GM23338 (cell line): ENCODE results near the gene ERC2. TPM values are rescaled to one million over a fixed set of nuclear protein-coding genes. Genes with fewer than 3 reads are reported as not detected.
A peak's percentile ranks its signal among the peaks of the same experiment; 100 is the strongest.

ENCODE experiments used
- ATAC-seq: fragments of 200-7000 bp; cut with Tn5 transposase; 3 replicates; pipeline ENCODE4 v1.9.1; 2020
- DNase-seq: peaks from one replicate; pipeline ENCODE4 v3.0.0-alpha.2; 2015; ENCODE audit warnings: low spot score
- H2AFZ ChIP-seq: fragments of 200-600 bp; sonication (generic); 2 replicates; pipeline ENCODE4 v1.8.0; 2016; ENCODE audit warnings: antibody characterized with exemption, mild to moderate bottlenecking, moderate library complexity
- H3F3A ChIP-seq: fragments of 200-600 bp; sonication (generic); replicated peaks from 2 replicates; pipeline ENCODE4 v1.8.0; 2017; ENCODE audit warnings: antibody characterized with exemption, mixed run types, low read depth
- H3K27ac ChIP-seq: fragments of 200-600 bp; sonication (generic); 2 replicates; pipeline ENCODE4 v1.6.1; 2016; ENCODE audit warnings: low read depth
- H3K27me3 ChIP-seq: fragments of 200-600 bp; sonication (generic); 2 replicates; pipeline ENCODE4 v1.8.0; 2016; ENCODE audit warnings: mild to moderate bottlenecking, mixed run types, moderate library complexity; ENCODE audit not compliant: insufficient read depth
- H3K36me3 ChIP-seq: fragments of 200-600 bp; sonication (generic); 2 replicates; pipeline ENCODE4 v1.8.0; 2016; ENCODE audit warnings: mild to moderate bottlenecking; ENCODE audit not compliant: insufficient read depth
- H3K4me1 ChIP-seq: fragments of 200-600 bp; sonication (generic); 2 replicates; pipeline ENCODE4 v1.8.0; 2016; ENCODE audit warnings: mild to moderate bottlenecking, moderate library complexity; ENCODE audit not compliant: insufficient read depth
- H3K4me2 ChIP-seq: fragments of 200-600 bp; sonication (generic); 2 replicates; pipeline ENCODE4 v1.7.1; 2017; ENCODE audit warnings: mixed run types
- H3K4me3 ChIP-seq: fragments of 200-600 bp; sonication (generic); 2 replicates; pipeline ENCODE4 v1.6.1; 2016; ENCODE audit warnings: mixed run types
- H3K79me2 ChIP-seq: fragments of 200-600 bp; sonication (generic); replicated peaks from 2 replicates; pipeline ENCODE4 v1.8.0; 2017; ENCODE audit warnings: mild to moderate bottlenecking; ENCODE audit not compliant: insufficient read depth
- H3K9me2 ChIP-seq: fragments of 200-600 bp; sonication (generic); 2 replicates; pipeline ENCODE4 v1.8.0; 2017; ENCODE audit not compliant: insufficient read depth
- H4K20me1 ChIP-seq: fragments of 200-600 bp; sonication (generic); replicated peaks from 2 replicates; pipeline ENCODE4 v1.8.0; 2017; ENCODE audit warnings: mild to moderate bottlenecking; ENCODE audit not compliant: insufficient read depth
- H3K27ac Mint-ChIP-seq: 2 replicates; pipeline ENCODE4 v1.8.0; 2020; ENCODE audit warnings: inconsistent platforms, mild to moderate bottlenecking, moderate library complexity, mixed read lengths
- H3K27me3 Mint-ChIP-seq: 3 replicates; pipeline ENCODE4 v1.8.0; 2022; ENCODE audit warnings: low read depth, mild to moderate bottlenecking, moderate library complexity, mixed read lengths, inconsistent platforms; ENCODE audit not compliant: insufficient read depth, poor library complexity
- H3K36me3 Mint-ChIP-seq: 3 replicates; pipeline ENCODE4 v1.8.0; 2021; ENCODE audit warnings: low read depth, mild to moderate bottlenecking, inconsistent platforms, moderate library complexity, mixed read lengths
- H3K4me1 Mint-ChIP-seq: 3 replicates; pipeline ENCODE4 v1.8.0; 2020; ENCODE audit warnings: mild to moderate bottlenecking, inconsistent platforms, mixed read lengths
- H3K4me3 Mint-ChIP-seq: 3 replicates; pipeline ENCODE4 v1.8.0; 2021; ENCODE audit warnings: moderate library complexity, mild to moderate bottlenecking, inconsistent platforms, mixed read lengths
- H3K9me3 Mint-ChIP-seq: 3 replicates; pipeline ENCODE4 v1.8.0; 2020; ENCODE audit warnings: moderate library complexity, mild to moderate bottlenecking, inconsistent platforms, mixed read lengths
- REST ChIP-seq: IDR thresholded peaks from one replicate; pipeline ENCODE4 v1.6.1; 2018; ENCODE audit warnings: antibody characterized with exemption; ENCODE audit not compliant: unreplicated experiment
- polyA plus RNA-seq: library from polyadenylated mRNA; unstranded; fragments of >200 nt; fragmentation: Nextera tagmentation; extraction: Ambion mirVana; gene quantifications from 2 replicates; pipeline ENCODE4 v1.2.1, GENCODE V29; 2016
- total RNA-seq: library from RNA; depleted of rRNA; stranded (reverse); fragments of >200 nt; shearing (Covaris generic); gene quantifications from 2 replicates; pipeline ENCODE4 v1.2.3, GENCODE V29; 2014
- TF ChIP-seq, protein P1 (sequence below): fragments of 250-450 bp; sonication (Bioruptor Pico); IDR thresholded peaks from 2 replicates; pipeline ENCODE4 v1.5.0; 2020; ENCODE audit warnings: mild to moderate bottlenecking, moderate library complexity

The ERC2 gene
- total and polyA plus RNA-seq, 2 experiments from 2014 or later = 11.8 to 13.7 TPM

GRCh38 chr3:55540579-55540978 is 927.7 kb downstream of the ERC2 start:
- Mint-ChIP-seq H3K9me3 (no peaks in the 10 kb centered on the region), H3K4me1 (peaks cover 27% of the 10 kb centered on the region), H3K36me3 (no peaks in the 10 kb centered on the region), H3K27ac (no peak overlapping the region), H3K27me3 (no peaks in the 10 kb centered on the region), H3K4me3 (no peak overlapping the region; the same call in 2 of the 3 replicates)
- Histone ChIP-seq H3K36me3 (no peaks in the 10 kb centered on the region), H3K4me2 (peak overlapping the region; percentile 17; the same call in 1 of the 2 replicates), H3K27ac (no peak overlapping the region), H3K4me1 (peaks cover 18% of the 10 kb centered on the region), H3K4me3 (no peak overlapping the region), H3F3A (no peaks in the 10 kb centered on the region), H2AFZ (no peak overlapping the region), H3K9me2 (peaks cover 23% of the 10 kb centered on the region), H3K79me2 (no peaks in the 10 kb centered on the region), H3K27me3 (no peaks in the 10 kb centered on the region), H4K20me1 (no peaks in the 10 kb centered on the region)
- DNase-seq = peak; percentile 38
- ATAC-seq = peak; percentile 78
- TF ChIP-seq, protein P1, sequence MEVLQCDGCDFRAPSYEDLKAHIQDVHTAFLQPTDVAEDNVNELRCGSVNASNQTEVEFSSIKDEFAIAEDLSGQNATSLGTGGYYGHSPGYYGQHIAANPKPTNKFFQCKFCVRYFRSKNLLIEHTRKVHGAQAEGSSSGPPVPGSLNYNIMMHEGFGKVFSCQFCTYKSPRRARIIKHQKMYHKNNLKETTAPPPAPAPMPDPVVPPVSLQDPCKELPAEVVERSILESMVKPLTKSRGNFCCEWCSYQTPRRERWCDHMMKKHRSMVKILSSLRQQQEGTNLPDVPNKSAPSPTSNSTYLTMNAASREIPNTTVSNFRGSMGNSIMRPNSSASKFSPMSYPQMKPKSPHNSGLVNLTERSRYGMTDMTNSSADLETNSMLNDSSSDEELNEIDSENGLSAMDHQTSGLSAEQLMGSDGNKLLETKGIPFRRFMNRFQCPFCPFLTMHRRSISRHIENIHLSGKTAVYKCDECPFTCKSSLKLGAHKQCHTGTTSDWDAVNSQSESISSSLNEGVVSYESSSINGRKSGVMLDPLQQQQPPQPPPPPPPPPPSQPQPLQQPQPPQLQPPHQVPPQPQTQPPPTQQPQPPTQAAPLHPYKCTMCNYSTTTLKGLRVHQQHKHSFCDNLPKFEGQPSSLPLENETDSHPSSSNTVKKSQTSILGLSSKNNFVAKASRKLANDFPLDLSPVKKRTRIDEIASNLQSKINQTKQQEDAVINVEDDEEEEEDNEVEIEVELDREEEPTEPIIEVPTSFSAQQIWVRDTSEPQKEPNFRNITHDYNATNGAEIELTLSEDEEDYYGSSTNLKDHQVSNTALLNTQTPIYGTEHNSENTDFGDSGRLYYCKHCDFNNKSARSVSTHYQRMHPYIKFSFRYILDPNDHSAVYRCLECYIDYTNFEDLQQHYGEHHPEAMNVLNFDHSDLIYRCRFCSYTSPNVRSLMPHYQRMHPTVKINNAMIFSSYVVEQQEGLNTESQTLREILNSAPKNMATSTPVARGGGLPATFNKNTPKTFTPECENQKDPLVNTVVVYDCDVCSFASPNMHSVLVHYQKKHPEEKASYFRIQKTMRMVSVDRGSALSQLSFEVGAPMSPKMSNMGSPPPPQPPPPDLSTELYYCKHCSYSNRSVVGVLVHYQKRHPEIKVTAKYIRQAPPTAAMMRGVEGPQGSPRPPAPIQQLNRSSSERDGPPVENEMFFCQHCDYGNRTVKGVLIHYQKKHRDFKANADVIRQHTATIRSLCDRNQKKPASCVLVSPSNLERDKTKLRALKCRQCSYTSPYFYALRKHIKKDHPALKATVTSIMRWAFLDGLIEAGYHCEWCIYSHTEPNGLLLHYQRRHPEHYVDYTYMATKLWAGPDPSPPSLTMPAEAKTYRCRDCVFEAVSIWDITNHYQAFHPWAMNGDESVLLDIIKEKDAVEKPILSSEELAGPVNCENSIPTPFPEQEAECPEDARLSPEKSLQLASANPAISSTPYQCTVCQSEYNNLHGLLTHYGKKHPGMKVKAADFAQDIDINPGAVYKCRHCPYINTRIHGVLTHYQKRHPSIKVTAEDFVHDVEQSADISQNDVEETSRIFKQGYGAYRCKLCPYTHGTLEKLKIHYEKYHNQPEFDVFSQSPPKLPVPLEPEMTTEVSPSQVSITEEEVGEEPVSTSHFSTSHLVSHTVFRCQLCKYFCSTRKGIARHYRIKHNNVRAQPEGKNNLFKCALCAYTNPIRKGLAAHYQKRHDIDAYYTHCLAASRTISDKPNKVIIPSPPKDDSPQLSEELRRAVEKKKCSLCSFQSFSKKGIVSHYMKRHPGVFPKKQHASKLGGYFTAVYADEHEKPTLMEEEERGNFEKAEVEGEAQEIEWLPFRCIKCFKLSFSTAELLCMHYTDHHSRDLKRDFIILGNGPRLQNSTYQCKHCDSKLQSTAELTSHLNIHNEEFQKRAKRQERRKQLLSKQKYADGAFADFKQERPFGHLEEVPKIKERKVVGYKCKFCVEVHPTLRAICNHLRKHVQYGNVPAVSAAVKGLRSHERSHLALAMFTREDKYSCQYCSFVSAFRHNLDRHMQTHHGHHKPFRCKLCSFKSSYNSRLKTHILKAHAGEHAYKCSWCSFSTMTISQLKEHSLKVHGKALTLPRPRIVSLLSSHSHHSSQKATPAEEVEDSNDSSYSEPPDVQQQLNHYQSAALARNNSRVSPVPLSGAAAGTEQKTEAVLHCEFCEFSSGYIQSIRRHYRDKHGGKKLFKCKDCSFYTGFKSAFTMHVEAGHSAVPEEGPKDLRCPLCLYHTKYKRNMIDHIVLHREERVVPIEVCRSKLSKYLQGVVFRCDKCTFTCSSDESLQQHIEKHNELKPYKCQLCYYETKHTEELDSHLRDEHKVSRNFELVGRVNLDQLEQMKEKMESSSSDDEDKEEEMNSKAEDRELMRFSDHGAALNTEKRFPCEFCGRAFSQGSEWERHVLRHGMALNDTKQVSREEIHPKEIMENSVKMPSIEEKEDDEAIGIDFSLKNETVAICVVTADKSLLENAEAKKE (CRISPR knock-in tag) = peak; percentile 59
- no peak for TF ChIP-seq REST
